ENCODE data around the gene P3H2. TPM values are rescaled to one million over a fixed set of nuclear protein-coding genes. Genes with fewer than 3 reads are reported as not detected.
A peak's percentile ranks its signal among the peaks of the same experiment; 100 is the strongest.

The P3H2 gene
- total and polyA plus RNA-seq, 2 donors (not counting 1 experiment from before 2014, with no cell fraction given): 20.5 to 21.6 TPM

DNA sequence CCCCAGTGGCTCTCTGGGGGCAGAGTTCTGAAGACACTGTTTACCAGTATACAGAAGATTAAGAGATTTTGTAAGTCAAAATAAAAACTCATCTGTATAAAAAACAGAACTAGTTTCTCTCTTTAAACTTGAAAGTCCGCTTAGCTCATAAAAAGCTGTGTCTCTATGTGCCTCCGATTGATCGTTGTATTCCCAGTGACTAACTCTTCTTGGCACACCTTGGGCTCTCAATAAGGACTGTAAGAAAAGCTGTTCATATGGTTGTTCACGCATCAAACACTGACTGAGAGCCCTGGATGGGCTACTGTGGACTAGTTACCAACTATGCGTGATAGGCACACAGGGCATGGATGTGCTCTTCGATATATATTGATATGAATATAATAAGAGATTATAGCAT lies 107.9 kb downstream of the P3H2 start:
- Histone ChIP-seq H2AFZ (ENCODE audit: low read length) (no peak overlapping the region), H3K36me3 (ENCODE audit: control insufficient read depth, insufficient read depth, low read length) (no peaks in the 10 kb centered on the region), H3K79me2 (ENCODE audit: control insufficient read depth, insufficient read depth, low read length) (no peaks in the 10 kb centered on the region), H3K27ac (ENCODE audit: insufficient read depth, low read length) (no peak overlapping the region), H3K4me1 (ENCODE audit: control insufficient read depth, extremely low read depth, insufficient read depth, low read length) (peaks cover 4% of the 10 kb centered on the region), H3K4me2 (ENCODE audit: extremely low read depth, insufficient read depth, low read length) (no peak overlapping the region), H3K9me3 (ENCODE audit: control insufficient read depth, insufficient read depth, low read depth, low read length) (no peaks in the 10 kb centered on the region), H3K9ac (ENCODE audit: insufficient read depth, low read length) (no peak overlapping the region), H3K27me3 (ENCODE audit: control insufficient read depth, insufficient read depth, low read length) (no peaks in the 10 kb centered on the region), H4K20me1 (ENCODE audit: control insufficient read depth, extremely low read depth, insufficient read depth, low read length) (no peaks in the 10 kb centered on the region), H3K4me3 (replicated peaks in 1 of 4; ENCODE audit: control extremely low read depth in 1 of 4, insufficient read depth in 1 of 4, low read depth in 3 of 4, low read length in 4 of 4) (no peak overlapping the region)
- TF ChIP-seq, protein P1, sequence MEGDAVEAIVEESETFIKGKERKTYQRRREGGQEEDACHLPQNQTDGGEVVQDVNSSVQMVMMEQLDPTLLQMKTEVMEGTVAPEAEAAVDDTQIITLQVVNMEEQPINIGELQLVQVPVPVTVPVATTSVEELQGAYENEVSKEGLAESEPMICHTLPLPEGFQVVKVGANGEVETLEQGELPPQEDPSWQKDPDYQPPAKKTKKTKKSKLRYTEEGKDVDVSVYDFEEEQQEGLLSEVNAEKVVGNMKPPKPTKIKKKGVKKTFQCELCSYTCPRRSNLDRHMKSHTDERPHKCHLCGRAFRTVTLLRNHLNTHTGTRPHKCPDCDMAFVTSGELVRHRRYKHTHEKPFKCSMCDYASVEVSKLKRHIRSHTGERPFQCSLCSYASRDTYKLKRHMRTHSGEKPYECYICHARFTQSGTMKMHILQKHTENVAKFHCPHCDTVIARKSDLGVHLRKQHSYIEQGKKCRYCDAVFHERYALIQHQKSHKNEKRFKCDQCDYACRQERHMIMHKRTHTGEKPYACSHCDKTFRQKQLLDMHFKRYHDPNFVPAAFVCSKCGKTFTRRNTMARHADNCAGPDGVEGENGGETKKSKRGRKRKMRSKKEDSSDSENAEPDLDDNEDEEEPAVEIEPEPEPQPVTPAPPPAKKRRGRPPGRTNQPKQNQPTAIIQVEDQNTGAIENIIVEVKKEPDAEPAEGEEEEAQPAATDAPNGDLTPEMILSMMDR (conservative IDR thresholded peaks at IDR 0.05 in 1 of 2, IDR thresholded peaks at IDR 0.05 in 1 of 2; ENCODE audit: low read depth in 1 of 2, low read length in 2 of 2): no peak
- TF ChIP-seq EZH2 (IDR thresholded peaks at IDR 0.05; ENCODE audit: low read length, missing control alignments): no peak
- DNase-seq (ENCODE audit: low read depth in 2 of 2): peak in 1 of 2 donors; percentile 70

- H3K9ac ChIP-seq (ENCODE audit: insufficient read depth, low read length): no peak overlapping the region
- no peaks in the 10 kb centered on the region for H3K27me3 ChIP-seq (ENCODE audit: control insufficient read depth, insufficient read depth, low read length)
- H3K4me3 ChIP-seq (replicated peaks in 1 of 4; ENCODE audit: control extremely low read depth in 1 of 4, insufficient read depth in 1 of 4, low read depth in 3 of 4, low read length in 4 of 4): no peak overlapping the region
- H3K9me3 ChIP-seq (ENCODE audit: control insufficient read depth, insufficient read depth, low read depth, low read length): no peaks in the 10 kb centered on the region
- no peak overlapping the region for H3K27ac ChIP-seq (ENCODE audit: insufficient read depth, low read length)
- no peaks in the 10 kb centered on the region for H3K36me3 ChIP-seq (ENCODE audit: control insufficient read depth, insufficient read depth, low read length)
- peak in 1 of 2 donors; percentile 92 for DNase-seq (ENCODE audit: low read depth in 2 of 2)
- no peaks in the 10 kb centered on the region for H3K79me2 ChIP-seq (ENCODE audit: control insufficient read depth, insufficient read depth, low read length)
- H3K4me1 ChIP-seq (ENCODE audit: control insufficient read depth, extremely low read depth, insufficient read depth, low read length): peaks cover under 1% of the 10 kb centered on the region
- H2AFZ ChIP-seq (ENCODE audit: low read length): no peak overlapping the region
- H4K20me1 ChIP-seq (ENCODE audit: control insufficient read depth, extremely low read depth, insufficient read depth, low read length): no peaks in the 10 kb centered on the region
- TF ChIP-seq EZH2 (IDR thresholded peaks at IDR 0.05; ENCODE audit: low read length, missing control alignments): no peak
- TF ChIP-seq, protein P1 (conservative IDR thresholded peaks at IDR 0.05 in 1 of 2, IDR thresholded peaks at IDR 0.05 in 1 of 2; ENCODE audit: low read depth in 1 of 2, low read length in 2 of 2): no peak
- H3K4me2 ChIP-seq (ENCODE audit: extremely low read depth, insufficient read depth, low read length): no peak overlapping the region
Measured at GRCh38 chr3:190012314-190012782, 108.3 kb downstream of the P3H2 start.

- Histone ChIP-seq H3K9ac (ENCODE audit: insufficient read depth, low read length) (no peak overlapping the region), H3K79me2 (ENCODE audit: control insufficient read depth, insufficient read depth, low read length) (no peaks in the 10 kb centered on the region), H3K27me3 (ENCODE audit: control insufficient read depth, insufficient read depth, low read length) (no peaks in the 10 kb centered on the region), H3K27ac (ENCODE audit: insufficient read depth, low read length) (no peak overlapping the region), H3K9me3 (ENCODE audit: control insufficient read depth, insufficient read depth, low read depth, low read length) (no peaks in the 10 kb centered on the region), H2AFZ (ENCODE audit: low read length) (no peak overlapping the region), H3K4me1 (ENCODE audit: control insufficient read depth, extremely low read depth, insufficient read depth, low read length) (no peaks in the 10 kb centered on the region), H4K20me1 (ENCODE audit: control insufficient read depth, extremely low read depth, insufficient read depth, low read length) (no peaks in the 10 kb centered on the region), H3K36me3 (ENCODE audit: control insufficient read depth, insufficient read depth, low read length) (no peaks in the 10 kb centered on the region), H3K4me3 (replicated peaks in 1 of 4; ENCODE audit: control extremely low read depth in 1 of 4, insufficient read depth in 1 of 4, low read depth in 3 of 4, low read length in 4 of 4) (no peak overlapping the region), H3K4me2 (ENCODE audit: extremely low read depth, insufficient read depth, low read length) (no peak overlapping the region)
- DNase-seq (ENCODE audit: low read depth in 2 of 2): no peak
- TF ChIP-seq, protein P1 (conservative IDR thresholded peaks at IDR 0.05 in 1 of 2, IDR thresholded peaks at IDR 0.05 in 1 of 2; ENCODE audit: low read depth in 1 of 2, low read length in 2 of 2): no peak
- TF ChIP-seq EZH2 (IDR thresholded peaks at IDR 0.05; ENCODE audit: low read length, missing control alignments): no peak
Measured at GRCh38 chr3:190010486-190010885, 110.2 kb downstream of the P3H2 start.
